Activated T-cell treated with anti-CD3 and anti-CD28 coated beads, Interleukin-2, amount 50 U/mL, for 1 hour (primary cell): ENCODE results near the gene ATRX.
"Not testable (repeated sequence)": the region's sequence is repeated elsewhere in the genome, so short reads cannot be mapped to it uniquely, and the experiment has no call there.

Experiments
- DNase-seq: peaks from one replicate; pipeline ENCODE4 v3.0.0-alpha.2; 2020

Gene ATRX

DNA sequence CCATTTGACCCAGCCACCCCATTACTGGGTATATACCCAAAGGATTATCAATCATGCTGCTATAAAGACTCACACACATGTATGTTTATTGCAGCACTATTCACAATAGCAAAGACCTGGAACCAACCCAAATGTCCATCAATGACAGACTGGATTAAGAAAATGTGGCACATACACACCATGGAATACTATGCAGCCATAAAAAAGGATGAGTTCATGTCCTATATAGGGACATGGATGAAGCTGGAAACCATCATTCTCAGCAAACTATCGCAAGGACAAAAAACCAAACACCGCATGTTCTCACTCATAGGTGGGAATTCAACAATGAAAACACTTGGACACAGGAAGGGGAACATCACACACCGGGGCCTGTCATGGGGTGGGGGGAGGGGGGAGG is 59.9 kb downstream of the ATRX start:
- DNase-seq, result not testable (repeated sequence)

DNA sequence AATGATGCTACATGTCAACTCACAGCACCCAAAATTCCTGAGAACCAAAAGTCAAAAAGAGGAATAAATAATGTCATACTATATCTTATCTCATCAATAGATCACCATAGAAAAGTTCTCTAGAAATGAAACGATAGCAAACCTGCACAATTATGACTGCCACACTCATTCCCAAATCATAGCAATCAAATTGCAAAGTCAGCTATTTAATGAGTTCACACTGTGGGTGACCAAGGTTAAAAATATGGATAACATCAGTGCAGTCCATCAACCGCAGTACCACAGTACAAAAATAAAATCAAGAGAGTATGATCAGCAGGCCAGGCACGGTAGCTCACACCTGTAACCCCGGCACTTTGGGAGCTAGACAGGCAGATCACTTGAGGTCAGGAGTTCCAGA is 62.3 kb downstream of the ATRX start:
- no peak for DNase-seq

DNA sequence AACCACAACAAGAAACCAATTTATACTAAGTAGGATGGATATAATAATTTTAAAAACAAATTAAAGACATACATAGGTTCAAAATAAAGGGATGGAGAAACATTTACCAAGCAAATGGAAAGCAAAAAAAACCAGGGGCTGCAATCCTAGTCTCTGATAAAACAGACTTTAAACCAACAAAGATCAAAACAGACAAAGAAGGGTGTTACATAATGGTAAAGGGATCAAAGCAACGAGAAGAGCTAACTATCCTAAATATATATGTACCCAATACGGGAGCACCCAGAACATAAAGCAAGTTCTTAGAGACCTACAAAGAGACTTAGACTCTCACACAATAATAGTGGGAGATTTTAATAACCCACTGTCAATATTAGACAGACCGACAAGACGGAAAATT is 66.6 kb downstream of the ATRX start:
- no peak for DNase-seq

DNA sequence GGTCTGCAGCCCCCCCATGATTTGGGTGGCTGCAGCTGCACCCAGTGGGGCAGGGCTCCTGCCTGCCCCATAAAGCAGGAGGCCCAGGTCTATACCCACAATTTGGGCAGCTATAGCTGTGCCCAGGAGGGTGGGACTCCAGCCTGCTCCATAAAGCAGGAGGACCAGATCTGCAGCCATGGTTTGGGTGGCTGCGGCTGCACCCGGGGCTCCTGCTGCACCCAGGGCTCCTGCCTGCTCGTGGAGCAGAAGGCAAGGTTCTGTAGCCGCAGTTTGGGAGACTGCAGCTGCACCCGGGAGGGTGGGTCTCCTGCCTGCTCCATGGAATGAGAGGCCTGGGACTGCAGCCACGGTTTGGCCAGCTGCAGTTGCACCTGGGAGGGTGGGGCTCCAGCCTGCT is 81.1 kb downstream of the ATRX start:
- no peak for DNase-seq

DNA sequence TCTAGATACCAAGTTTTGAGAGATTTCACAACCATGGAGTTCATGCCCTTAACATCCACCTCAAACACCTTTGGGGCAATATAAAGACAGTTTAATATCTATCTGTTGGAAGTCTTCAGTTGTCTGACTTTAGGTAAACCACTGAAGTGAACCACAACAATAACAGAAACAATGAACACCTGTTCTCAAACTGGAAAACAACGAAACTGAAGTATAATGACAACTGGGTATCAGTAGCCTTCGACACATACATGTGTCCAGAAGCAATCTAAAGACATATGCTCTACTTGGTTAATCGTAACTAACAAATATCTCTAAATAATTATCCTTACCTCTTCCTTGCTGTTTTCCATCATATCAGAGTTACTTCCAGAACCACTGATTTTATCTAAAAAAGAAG is 87.8 kb downstream of the ATRX start:
- no peak for DNase-seq

DNA sequence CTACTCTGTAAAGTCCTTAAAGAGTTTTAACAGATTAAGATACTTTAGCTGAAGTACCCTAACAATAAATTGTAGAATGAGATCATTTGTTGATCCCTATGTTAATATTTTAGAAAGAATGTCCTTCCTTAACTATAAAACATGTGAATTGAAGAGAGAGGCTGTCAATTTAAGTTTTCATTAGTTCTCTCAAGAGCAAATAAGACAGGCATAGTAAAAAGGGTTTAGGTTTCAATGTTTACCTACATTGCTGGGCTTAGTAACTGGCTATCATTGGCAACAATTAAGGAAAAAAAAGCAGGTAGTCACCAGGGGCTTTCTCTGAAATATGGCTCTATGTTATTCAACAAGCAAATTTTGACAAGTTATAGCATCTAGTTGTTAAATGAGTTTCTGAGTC is 91.5 kb downstream of the ATRX start:
- DNase-seq, result no peak

DNA sequence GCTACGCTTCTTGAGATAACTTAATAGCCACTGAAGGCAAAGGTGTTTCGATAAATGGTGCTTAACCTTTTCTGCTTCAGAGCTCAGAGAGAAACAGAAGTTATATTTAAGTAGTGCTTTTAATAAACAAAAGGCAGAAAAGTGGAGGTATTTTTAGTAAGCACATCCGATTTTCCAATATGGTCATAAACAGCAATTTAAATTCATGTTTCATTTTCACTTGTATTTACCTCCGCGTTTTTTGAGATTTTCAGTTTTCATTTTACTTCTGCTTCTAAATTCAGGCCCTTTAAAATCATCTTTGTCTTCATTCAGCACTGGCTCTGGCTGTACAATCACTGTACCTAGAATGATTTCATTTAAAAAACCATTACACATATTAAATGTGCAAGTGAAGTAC is 92.4 kb downstream of the ATRX start:
- DNase-seq, result no peak

DNA sequence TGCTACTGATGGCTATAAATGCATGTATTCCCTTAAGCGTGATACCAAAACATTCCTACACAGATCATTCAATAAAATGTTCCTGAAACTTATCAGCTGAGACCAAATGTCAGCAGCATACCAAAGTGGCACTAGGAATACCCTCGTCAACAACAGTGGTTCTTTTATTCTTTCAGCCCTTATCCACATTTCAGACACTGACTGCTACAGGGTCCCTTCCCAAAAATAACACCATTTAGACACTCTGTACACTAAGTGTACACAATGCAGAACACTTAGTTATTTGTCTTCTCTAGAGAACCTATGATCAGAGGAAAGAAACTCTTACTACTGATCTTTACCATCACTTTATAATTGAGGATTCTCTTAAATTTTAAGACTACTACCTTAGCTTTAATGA is 94.1 kb downstream of the ATRX start:
- no peak for DNase-seq

DNA sequence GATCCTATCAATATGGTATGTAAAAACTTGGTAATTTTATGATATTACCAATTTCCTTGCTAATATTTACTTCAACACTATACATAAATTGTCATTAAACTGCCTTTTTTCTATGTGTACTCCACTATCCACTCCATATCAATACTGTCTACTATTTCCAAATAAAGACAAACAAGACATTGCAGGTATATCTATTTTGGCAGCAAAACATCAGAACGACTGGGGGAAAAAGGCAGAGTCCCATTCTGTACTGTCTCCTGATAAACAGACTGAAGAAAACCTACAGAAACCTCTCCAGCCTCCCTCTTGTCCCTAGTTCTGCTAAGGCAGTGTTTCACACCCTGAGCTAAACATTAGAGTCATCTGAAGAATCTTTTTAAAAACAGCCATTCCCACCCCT is 96.6 kb downstream of the ATRX start:
- DNase-seq, result no peak

DNA sequence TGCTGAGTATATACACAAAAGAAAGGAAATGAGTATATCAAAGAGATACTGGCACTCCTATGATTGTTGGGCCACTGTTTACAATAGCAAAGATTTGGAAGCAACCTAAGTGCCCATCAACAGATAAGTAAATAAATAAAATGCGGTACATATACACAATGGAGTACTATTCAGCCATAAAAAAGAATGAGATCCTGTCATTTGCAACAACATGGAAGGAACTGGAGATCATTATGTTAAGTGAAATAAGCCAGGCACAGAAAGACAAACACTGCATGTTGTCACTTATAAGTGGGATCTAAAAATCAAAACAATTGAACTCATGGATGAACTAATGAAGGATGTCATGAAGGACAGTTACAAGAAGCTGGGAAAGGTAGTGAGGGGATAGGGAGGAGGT is 100.3 kb downstream of the ATRX start:
- DNase-seq, result not testable (repeated sequence)

DNA sequence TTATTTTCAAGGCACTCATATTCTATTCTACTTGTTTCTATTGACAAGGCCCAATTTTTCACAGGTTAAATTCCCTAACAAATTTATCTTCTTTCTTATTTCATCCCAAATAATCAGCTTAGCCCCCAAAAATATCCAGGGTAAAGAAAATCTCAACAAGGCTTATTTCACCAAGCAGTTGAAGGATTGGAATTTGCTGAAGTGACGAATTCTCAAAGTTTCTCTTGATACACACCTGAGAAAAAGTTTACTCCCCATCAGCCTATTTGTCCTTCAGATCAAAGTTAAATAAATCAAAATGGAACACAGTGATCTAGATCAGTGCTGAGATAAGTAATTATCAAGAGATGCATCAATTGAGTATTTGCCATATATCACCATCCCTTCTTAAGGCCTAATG is 106.9 kb downstream of the ATRX start:
- no peak for DNase-seq

DNA sequence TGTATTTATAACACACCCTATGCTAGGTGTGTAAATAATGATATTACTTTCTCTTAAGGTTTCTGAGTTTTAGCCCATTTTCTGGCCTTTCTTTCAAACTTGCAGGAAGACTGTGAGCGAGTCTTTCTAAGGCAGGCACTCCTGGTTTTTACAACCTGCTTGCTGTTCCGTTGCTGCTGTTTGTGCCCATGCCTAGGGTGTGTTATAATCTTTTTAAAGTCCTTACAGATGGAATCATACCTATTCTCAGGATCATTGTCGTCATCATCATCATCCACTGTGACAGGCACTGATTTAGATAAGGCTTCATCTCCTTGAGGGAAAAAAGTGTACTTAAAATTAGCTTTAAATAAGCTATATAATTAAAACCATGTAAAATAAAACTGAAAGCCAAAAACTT is 110.0 kb downstream of the ATRX start:
- DNase-seq, result no peak

DNA sequence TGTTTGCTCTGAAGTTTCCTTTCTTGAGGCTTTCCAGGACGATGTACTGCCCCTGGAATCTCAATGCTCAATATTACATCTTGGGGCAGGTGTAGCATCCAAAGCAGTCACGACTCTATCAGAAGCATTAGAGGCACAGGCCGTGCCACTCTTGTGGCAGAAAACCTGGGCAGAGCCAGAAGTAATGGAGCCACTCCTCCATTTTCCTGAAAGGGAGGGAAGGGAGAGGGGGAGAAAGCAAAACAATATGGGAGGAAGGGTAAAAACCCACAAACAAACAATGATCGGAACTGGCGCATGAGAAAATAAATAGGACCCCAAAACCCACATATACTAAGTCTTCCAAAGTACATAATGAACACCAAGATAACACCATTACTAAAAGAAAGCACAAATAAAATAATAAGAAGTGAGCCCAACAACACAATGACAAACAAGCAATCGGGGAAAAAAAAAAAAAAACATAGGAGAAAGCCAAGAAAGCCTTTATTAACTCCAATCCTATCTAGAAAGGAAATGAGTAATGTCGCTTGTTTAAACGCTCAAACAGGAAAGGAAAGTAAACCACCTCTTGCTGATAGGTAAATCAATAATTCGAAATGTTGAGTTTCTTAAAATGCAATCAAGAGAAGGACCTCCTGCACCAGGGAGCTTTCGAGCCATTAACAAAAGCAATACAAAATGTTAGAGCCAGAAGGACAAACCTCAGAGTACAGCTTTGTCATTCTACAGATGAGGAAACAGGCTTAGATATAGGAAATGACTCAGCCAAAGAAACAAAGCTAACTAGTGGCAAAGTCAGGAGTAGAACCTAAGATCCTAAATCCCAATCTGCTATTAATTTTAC is 117.4 kb downstream of the ATRX start:
- DNase-seq, result no peak

DNA sequence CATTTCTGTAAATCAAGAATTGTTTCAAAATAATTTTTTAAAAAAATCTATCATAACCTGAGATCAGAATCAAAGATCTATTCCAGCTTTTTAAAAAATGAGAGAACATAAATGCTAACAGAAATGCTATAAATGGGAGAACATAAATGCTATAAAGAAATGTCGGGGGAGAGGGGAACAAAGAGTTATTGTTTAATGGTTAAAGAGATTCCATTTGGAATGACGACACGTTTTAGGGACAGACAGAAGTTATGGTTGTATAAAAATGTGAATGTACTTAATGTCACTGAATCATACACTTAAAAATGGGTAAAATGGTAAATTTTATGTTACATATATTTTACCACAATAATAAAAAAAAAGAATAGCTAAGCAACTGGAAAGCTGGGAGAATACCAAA is 127.1 kb downstream of the ATRX start:
- DNase-seq, result no peak

DNA sequence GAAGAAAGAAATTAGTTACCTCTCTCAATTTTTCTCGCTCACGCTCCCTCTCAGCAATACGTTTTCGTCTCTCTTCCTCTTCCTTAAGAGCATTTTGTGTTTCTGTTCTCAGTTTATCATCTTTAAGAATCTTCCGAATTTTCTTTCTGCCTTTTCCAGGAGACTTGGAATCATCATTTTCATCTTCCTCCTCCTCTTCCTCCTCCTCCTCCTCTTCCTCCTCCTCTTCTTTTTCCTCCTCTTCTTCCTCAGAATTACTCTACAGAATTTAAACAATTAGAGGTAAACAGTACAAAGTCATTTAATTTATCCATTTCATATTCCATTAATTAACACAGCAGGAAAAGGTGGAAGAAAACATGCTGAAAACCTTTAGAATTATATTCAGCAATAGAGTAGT is 133.9 kb downstream of the ATRX start:
- DNase-seq, result no peak

DNA sequence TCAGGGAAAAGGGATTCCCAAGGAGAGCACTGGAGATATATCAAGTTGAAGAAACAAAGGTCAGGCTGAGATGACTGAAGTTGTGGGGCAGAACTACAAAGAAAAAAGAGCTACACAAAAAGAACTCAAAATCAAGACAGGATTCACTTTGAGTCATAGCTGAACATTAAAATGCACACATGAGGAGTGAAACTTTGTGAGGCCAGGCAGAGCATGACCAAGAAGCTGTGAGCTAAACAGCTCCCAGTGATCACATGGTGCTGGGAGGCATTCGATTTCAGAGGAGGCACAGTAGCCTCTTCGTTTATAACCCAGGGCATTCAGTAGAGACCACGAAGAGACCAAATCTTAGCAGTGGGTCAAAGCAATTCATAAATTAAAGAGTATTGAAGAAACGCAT is 145.3 kb downstream of the ATRX start:
- DNase-seq, result no peak

DNA sequence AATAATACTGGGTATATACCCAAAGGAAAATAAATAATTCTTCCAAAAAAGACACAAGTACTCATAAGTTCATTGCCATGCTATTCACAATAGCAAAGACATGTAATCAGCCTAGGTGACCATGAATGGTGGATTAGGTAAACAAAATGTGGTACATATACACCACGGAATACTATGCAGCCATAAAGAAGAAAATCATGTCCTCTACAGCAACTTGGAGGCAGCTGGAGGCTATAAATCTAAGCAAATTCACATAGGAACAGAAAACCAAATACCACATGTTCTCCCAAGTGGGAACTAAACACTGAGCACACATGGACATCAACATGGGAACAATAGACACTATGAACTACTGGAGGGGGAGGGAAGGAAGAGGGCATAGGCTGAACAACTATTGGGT is 146.2 kb downstream of the ATRX start:
- no peak for DNase-seq

DNA sequence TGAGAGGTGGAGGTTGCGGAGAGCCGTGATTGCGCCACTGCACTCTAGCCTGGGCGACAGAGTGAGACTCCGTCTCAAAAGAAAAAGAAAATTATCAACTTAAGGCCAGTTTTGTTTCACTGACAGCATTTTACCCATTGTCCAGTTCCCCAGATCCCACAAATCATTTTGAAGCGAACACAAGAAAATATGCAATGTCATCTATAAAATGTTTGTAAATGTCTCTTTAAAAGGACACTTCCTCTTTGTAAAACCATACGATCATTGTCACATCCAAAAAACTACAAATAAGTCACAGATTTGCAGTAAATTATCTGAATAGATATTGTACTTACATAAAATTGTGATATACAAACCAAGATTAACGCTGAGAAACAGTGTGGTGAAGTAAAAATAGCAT is 147.6 kb downstream of the ATRX start:
- no peak for DNase-seq

DNA sequence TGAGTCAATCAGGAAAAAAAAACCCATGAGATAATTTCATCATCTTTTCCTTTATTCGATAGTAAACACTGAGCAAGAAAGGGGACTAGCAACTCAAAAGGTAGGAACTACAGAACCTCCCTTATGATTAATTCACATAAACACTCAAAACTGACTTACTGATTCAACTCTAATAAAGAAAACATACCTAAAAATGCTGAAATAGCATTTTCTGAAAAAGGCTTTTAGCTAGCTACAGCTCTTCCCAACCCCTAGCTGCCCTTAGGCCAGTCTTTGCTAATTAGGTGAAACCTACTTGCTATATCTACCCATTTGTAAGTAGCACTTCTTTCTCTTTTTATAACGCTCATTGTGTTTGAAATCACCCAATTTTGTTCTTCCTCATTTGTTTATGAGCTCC is 150.6 kb downstream of the ATRX start:
- no peak for DNase-seq

DNA sequence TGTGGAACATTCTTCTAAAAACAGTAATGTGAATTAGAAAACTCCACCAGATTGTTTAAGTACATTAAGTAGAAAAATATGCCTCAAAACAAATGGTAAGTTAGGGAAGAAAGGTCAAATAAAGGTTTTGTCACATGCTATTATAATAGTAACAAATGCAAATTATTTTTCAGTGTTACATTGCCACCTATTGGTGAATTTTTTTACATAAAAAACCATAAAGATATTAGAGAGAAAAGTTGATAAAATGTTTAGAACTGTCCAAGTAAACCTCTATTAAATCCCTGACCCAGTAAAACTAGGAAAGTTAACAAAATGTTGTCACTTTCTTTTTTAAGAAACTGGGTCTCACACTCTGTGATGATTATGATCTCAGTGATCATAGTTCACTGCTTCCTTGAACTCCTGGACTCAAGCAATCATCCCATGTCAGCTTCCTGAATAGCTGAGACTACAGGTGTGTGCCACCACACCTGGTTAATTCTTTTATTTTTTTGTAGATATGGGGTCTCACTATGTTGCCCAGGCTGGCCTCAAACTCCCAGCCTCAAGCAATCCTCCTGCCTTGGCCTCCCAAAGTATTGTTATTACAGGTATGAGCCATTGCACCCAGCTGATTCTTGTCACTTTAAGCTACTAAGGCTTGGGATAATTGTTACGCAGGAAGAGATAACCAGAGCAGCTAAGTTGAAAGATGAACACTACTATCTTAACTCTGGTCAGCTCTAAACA is 157.6 kb downstream of the ATRX start:
- DNase-seq, result no peak

DNA sequence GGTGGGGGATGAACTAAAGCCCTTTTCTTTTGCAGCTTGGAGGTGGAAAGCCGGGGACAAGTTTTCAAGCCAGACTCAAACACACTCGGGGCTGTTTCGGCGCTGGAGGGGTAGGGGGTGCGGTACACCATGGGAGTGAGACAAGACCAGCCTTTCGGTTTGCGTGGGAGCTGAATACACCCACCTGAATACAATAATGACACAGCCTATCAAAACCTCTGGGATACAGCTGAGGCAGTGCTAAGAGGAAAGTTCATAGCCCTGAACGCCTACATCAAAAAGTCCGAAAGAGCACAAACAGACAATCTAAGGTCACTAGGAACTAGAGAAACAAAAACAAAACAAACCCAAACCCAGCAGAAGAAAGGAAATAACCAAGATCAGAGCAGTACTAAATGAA is 163.3 kb downstream of the ATRX start:
- DNase-seq, result no peak

DNA sequence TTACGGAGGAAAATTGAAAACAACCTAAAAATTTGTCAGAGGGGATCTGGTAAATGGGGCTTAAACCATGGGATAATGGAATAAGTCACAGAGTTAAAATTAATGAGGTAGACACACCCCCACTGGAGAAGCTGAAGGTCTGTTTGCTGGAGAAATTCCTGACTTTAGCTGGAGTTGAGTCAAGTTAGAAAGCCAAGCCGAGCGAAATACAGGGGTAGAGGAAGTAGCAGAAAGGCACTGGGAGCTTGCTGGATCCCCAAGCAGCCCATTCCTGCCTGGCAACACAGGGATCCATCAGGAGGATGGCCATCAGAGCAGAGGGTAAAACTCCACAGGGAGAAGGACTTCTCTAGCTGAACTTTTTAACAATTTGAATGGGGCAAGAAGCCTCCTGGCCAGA is 163.8 kb downstream of the ATRX start:
- DNase-seq, result no peak

DNA sequence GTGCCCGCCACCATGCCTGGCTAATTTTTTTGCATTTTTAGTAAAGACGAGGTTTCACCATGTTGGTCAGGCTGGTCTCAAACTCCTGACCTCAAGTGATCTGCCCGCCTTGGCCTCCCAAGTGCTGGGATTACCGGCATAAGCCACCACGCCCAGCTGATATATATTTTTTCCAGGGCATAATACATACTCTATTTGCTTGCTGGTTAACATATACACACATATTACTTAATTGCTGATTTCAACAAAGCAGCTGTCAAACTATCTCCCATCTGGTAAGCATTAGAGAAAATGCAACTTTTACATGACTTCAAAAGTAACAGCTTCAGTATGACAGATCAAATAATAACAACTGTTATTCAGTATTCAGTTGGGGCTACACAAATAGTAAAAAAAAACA is 164.6 kb downstream of the ATRX start:
- not testable (repeated sequence) for DNase-seq

DNA sequence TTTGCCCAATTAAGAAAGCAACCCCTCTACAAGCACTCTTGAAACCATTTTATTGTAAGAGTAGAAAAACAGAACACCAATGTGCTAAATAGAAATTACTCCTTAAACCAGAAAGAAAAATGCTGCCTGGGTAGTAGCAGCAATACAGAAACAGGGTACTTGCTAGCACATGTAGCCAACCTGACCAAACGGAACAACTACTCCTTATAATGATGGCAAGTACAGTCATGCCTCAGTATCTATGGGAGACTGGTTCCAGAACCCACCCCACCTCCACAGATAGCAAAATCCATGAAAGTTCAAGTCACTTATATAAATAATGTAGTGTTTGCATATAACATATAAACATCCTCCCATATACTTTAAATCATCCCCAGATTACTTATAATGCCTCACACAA is 168.8 kb downstream of the ATRX start:
- DNase-seq, result no peak
